ENCODE data around the gene KDM2B. TPM values are rescaled to one million over a fixed set of nuclear protein-coding genes. Genes with fewer than 3 reads are reported as not detected.
A peak's percentile ranks its signal among the peaks of the same experiment; 100 is the strongest.
"Not testable (repeated sequence)": the region's sequence is repeated elsewhere in the genome, so short reads cannot be mapped to it uniquely, and the experiment has no call there.

KDM2B gene
- total RNA-seq, 1 experiment from 2014 or later = 18.4 TPM

- no peak for DNase-seq (ENCODE audit: low spot score)
These were observed 77.4 kb downstream of the KDM2B start for GRCh38 chr12:121503395-121503794.

GRCh38 chr12:121501946-121502345 lies 78.9 kb downstream of the KDM2B start:
- no peak for DNase-seq (ENCODE audit: low spot score)

- DNase-seq (ENCODE audit: low spot score) = no peak
These were observed 80.7 kb downstream of the KDM2B start for GRCh38 chr12:121499929-121500793.

DNA sequence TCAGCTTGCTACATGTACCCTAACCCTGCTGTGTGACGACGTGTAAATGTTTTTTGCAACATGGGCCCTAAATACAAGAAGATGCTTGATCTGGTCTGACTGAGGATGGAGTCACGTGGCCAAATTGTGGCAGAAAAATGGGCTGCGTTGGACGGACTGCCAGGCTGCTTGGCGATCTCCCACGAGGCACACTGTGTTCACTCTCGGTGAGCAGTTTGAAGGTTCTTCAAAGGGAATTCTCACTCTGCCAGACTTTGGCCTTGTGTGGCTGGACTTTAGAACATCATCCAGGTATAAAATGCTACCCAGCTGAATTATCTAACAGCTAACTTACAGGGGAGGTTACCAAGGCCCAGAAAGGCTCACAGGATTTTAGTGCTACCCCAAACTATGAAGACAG lies 85.1 kb downstream of the KDM2B start:
- no peak for DNase-seq (ENCODE audit: low spot score)

GRCh38 chr12:121494093-121494787 lies 86.6 kb downstream of the KDM2B start:
- no peak for DNase-seq (ENCODE audit: low spot score)

DNA sequence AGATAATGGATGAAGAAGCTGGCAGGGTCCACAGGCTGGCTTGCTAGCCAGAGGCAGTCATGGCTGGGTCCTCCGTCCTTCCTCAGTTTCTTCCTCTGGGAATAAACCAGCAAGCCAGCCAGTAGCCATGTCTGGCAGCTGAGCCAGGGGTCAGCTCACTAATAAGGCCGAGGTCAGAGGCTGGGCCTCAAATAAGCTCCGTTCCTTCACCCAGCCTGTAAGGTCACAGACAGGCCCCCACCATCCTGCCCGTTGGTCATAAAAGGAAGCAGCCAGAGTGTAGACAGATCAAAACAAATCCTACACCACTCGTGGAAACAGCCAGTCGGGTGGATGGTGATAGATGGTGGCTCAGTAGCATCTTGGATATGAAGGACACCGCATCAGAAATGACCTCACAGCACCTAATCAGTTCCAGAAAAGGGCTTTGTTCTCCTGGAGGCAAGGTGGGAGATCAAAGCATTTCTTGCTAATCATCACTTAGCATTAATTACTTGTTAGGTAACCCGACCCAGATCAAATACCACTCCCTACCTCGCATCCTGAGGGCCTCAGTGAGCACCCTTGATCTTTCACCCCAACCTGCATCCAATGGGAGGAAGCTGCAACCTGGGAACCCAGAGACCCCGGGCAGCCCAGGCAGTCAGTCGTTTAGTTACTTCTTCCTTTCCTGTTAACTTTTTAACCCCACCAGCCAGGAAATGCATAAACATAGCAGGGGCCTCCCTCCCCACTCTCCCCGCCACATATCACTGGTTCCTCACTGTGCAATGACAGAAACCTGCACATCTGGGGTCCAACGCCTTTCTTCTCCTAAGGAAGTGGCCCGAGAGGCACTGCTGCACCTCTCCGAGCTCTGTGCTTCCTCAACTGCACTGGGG lies 90.2 kb downstream of the KDM2B start:
- DNase-seq (ENCODE audit: low spot score) = no peak

DNA sequence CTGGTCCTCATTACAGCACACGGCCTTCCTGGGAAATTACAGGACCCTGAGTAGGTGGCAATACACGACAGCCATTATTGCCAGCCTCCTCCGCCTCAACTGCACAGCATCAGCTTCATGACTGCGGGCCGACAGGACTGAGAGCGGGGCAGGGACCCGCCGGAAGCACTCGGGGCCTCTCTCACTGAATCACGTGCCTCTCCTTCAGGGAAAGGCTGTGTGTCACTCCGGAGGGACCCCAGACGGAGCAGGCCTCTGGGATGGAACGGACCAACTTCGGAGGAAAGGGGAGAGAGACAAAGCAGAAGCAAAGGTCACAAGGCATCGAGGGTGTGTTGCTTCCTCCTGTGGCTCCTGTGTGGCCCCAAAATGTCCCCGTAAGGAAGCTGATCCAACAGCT lies 90.9 kb downstream of the KDM2B start:
- no peak for DNase-seq (ENCODE audit: low spot score)

- DNase-seq (ENCODE audit: low spot score) = no peak
These were observed 95.9 kb downstream of the KDM2B start for GRCh38 chr12:121484967-121485366.

- not testable (repeated sequence) for DNase-seq (ENCODE audit: low spot score)
These were observed 96.3 kb downstream of the KDM2B start for GRCh38 chr12:121484564-121484963.

DNA sequence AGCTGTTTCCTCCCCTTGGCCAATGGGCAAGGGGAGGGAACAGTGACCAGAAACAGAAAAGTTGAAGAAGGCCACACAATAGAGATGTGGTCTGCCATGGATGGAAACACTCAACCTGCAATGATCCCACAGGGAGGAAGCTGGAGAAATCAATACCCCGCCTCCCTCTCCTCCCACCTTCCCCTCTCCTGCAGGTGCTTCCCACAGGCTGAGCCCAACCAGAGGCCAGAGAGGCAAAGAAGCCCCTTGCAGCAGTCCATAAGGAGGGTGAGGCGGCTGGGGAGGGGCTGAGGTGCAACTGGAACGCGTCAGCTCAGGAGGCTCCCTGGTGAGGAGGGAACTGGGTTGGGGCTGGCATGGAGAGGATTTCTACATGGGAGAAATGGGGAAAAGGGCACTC lies 96.9 kb downstream of the KDM2B start:
- no peak for DNase-seq (ENCODE audit: low spot score)

- no peak for DNase-seq (ENCODE audit: low spot score)
These were observed 104.3 kb downstream of the KDM2B start for GRCh38 chr12:121476477-121476876.

DNA sequence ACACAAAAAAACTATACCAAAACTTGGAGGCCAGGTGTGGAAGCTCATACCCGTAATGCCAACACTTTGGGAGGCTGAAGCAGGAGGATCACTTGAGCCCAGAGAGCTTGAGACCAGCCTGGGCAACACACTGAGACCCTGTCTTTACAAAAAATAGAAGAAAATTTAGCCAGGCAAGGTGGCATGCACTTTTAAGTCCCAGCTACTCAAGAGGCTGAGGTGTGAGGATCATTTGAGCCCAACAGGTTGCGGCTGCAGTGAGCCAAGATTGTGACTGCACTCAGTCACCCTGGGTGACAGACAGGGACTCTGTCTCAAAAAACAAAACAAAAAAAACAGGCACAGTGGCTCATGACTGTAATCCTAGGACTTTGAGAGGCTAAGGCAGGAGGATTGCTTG lies 105.5 kb downstream of the KDM2B start:
- no peak for DNase-seq (ENCODE audit: low spot score)

DNA sequence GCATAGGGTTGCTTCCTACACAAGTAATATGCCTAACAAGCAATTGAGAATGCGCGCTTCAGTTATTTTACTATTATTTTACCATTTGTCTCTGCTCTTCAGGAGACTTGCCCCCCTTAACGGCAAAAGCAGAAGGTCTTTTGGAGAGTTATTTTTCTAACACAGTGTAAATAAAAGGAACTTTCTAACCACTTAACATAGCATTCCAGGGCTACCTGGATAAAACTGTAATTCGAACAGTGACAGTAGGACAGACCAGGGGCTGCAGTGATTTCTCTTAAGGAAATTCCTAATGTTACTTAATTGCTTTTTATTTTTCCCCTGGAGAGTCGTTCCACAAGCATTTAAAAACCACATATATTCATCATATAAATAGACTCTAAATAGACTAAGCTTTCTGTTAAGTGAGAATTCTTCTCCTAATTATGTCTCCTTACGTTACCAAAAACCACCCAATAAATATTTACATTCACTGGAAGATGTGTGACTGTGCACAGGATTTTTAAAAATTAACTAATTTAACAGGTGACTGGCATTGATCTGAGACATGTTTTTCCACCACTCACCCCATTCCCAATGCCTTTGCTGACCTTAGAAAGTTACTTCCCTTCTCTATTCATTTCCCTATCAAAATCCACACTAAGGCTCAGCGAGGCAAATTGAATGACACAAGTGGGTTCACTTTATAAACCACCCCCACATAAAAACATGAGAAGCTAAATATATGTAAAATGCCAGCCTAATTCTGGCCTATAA lies 108.5 kb downstream of the KDM2B start:
- DNase-seq (ENCODE audit: low spot score) = no peak

DNA sequence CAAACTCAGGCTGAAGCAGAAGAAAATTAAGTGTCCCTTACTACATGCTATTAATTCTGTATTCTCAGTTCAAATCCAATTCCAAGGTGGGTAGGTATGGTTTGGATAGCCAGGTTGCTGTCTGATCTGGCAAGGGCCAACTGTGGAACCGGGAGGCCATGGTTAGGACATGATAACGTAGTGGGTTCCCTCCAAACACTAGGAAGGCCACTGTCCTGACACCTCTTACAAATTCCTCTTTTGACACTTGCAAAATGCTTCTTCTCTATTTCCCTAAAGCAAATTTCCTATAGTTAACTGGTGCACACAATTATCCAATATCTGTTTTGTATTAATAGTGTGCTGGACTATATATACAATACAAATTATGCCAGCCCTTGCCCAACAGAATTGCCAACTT lies 110.1 kb downstream of the KDM2B start:
- no peak for DNase-seq (ENCODE audit: low spot score)

GRCh38 chr12:121468499-121468801 lies 112.4 kb downstream of the KDM2B start:
- DNase-seq (ENCODE audit: low spot score) = no peak

GRCh38 chr12:121467638-121468498 lies 113.0 kb downstream of the KDM2B start:
- no peak for DNase-seq (ENCODE audit: low spot score)

DNA sequence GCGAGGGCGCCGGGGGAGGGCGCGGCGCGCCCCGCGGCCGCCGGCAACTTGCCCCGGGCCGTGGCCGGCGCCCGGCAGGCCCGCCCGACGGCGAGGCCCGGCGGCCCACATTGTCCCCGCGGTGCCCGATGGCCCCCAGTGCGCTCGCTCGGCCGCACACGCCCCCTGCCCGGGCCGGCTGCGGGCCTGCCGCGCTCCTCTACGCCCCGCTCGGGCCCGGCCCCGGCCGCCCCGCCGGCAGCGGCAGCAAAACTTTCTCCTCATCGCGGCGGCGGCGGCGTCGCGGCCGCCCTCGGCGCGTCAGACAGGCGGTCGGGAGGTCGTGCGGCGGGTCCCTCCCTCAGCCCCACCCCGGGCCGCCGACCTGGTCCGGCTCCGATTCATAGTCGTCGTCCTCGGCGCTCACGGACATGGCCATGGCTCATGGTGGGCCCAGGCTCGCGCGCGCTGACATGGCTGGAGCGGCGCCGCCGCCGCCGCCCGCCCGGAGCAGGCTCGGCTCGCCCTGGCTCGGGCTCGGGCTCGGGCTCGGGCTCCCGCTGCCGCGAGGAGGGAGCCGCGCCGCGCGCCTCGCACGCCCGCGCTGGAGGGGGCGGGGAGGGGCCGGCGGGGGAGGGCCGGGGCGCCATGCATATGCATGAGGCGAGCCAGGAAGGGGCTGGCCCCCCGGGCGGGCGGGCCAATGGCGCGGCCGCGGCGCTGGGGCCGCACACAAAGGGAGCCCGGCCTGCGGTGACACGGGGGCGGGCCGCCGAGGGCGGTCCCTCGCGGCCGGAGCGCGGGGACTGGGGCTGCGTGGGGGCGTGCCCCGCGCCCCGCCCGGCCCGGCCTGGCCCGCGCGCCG lies 113.8 kb downstream of the KDM2B start:
- DNase-seq (ENCODE audit: low spot score) = peak; percentile 68

DNA sequence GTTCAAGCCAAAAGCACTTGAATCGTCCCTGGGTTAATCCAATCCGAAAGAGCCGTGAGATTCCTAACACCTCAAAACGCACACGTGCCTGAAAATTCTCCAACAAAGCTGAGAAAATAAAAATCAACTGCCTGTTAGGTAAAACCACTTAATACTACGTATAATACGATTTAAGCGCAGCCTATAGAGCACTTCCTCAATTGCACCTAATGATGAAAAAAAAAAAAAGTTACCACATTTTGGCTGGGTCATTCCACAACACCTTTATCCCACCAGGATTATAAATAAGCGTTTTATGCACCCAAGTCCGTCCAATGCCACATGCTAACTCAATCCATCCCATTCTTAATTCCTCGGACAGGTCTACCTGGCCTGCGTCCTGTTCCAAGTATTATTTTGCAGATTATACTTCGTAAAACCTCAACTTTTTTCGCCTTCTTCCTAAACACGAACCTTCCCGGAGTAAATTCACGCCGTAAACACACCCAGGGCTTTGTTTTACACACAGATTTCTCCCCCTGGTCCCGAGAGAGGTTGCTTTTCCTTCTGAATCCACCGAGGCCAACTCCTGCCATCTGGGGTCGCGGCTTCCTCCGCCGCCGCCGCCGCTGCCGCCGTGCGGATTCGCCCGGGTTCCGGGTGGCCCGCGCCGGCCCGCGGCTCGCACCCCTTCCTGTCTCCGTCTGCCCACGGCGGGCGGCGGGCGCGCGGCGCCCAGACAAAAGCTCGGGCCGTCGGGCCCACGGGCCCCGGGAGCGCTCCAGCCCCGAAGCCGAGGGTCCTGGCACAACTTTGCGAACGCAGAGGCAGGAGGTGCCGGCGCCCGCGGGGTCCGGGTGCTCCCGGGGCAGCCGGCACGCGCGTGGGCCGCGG lies 114.7 kb downstream of the KDM2B start:
- DNase-seq (ENCODE audit: low spot score) = no peak

- DNase-seq (ENCODE audit: low spot score) = no peak
These were observed 116.5 kb downstream of the KDM2B start for GRCh38 chr12:121464331-121464730.
